22Rv1 (cell line): Measurements from ENCODE around the gene BOC.

Experiments
- CTCF ChIP-seq: fragments of 450-650 bp; IDR thresholded peaks from 2 replicates; pipeline ENCODE4 v1.5.1; 2017; ENCODE audit warnings: mild to moderate bottlenecking
- ZFX ChIP-seq: fragments of 450-650 bp; IDR thresholded peaks from 2 replicates; pipeline ENCODE4 v1.6.1; 2017; ENCODE audit warnings: antibody characterized with exemption, borderline replicate concordance

- TF ChIP-seq CTCF (no peak), ZFX (no peak)
Observed at GRCh38 chr3:113200946-113201345, 10.4 kb upstream of the BOC start.
